GM18909 (cell line): ENCODE measurements around the gene HOXB7.
A peak's percentile ranks its signal among the peaks of the same experiment; 100 is the strongest.

ENCODE experiments used
- ATAC-seq: cut with Tn5 transposase; IDR thresholded peaks from one replicate; pipeline ENCODE4 v1.9.1; 2021; ENCODE audit warnings: mild to moderate bottlenecking; ENCODE audit not compliant: unreplicated experiment, poor library complexity

The HOXB7 gene

GRCh38 chr17:48610282-48611211, at the start of gene HOXB7:
HOXB7 (minus strand) TSS chr17:48611017; CDS start chr17:48610918, 99 bp downstream.
- no peak for ATAC-seq

DNA sequence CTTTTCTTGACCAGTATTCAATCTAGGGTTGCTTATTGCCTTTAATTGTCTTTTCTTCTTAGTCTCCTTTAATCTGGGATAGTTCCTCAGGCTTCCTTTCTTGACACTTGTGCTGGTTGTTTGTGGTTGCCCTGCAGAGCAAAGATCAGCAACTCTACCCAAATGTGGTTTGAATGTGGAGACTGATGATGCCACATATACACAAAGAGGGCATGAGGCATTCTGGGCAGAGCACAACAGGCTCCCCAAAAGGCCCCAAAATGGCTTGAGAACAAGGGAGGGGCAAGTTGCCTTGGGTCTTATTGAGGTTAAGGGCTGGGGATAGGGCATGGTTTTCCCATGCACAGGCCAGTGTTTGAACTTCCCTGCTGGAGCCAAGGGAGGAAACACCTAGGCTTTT, 45.1 kb upstream of the HOXB7 start:
- no peak for ATAC-seq

DNA sequence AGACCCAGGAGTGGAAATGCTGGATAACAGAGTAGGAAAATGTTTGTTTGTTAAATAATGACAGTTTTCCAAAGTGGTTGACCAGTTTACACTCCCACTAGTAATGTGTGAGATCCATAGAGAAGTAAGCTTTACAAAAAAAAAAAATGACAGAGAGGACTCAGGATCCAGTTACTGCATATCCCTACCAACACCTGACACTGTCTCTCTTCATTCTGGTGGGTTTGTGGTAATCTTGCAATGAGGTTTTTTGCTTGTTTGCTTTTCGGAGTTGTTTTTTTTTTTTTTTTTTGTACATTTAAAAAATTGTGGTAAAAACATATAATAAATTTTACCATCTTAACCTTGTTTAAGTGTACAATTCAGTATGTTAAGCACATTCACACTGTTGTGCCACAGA, 38.9 kb upstream of the HOXB7 start:
- ATAC-seq = no peak

GRCh38 chr17:48647963-48648245, 37.1 kb upstream of the HOXB7 start:
- no peak for ATAC-seq

- no peak for ATAC-seq
These were observed 36.5 kb upstream of the HOXB7 start for GRCh38 chr17:48647103-48647962.

DNA sequence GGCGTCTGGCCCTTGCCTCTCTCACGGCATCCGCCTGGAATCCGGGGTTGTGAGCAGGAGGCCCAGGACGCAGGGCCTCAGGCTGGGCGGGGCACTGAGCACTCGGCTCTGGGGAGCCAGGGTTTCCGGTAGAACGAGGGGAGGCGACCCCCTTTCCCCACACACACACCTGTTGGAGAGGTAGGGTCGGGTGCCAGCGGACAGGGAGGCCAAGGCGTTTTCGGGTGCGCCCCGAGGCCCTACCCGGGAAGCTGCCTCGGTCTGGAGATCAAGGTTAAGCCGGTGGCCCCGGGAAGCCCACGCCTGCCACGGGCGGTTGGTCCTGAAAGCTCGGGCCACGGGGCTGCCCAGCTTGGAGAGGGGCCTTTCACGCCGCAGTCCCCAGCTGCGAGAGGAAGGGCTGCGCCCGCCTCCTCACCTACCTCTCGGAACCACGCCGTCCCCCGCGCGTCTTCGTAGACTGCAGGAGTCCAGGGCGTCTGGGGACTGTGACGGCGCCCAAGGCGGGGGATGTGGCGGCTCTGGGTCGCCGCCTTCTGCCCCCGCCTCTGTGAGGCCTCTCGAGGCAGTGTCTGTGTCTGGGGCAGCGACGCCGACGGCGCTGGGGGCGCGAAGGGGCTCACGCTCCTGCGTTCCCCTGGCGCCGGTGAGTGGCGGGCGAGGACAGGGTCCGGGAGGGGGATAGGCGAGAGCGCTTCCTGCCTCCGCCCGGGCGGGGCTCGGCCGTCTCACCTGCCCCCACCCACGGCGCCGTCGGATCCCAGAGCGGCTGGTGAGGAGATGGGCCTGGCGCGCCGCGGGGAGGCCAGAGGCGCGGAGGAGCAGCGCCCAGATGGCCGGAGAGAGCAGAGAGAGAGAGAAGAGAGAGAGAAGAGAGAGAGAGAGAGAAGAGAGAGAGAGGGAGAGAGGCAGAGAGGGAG, 35.6 kb upstream of the HOXB7 start:
- peak; percentile 41 for ATAC-seq

- no peak for ATAC-seq
These were observed 34.9 kb upstream of the HOXB7 start for GRCh38 chr17:48645639-48646182.

GRCh38 chr17:48644910-48645557, 34.2 kb upstream of the HOXB7 start:
- ATAC-seq = no peak

DNA sequence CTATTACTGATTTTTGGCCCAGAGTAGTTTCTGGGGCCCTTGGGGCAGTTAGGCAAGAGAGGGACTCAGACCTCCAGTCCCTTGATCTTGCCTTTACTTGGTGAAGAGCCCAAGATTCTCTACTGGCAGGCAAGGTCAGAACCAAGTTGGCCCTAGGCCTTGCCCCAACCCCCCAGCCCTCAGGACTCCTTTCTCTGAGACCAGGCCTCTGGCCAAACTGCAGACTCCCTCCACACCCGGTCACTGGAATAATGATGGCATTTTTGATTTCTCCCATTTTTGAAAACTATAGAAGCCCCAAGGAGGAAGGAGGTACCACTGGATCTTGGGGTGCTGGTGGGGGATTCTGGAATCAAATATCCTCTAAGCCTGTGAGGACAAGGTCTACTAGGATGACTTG, 33.3 kb upstream of the HOXB7 start:
- no peak for ATAC-seq

- no peak for ATAC-seq
These were observed 32.8 kb upstream of the HOXB7 start for GRCh38 chr17:48643697-48644012.

- ATAC-seq = no peak
These were observed 32.3 kb upstream of the HOXB7 start for GRCh38 chr17:48642843-48643696.

DNA sequence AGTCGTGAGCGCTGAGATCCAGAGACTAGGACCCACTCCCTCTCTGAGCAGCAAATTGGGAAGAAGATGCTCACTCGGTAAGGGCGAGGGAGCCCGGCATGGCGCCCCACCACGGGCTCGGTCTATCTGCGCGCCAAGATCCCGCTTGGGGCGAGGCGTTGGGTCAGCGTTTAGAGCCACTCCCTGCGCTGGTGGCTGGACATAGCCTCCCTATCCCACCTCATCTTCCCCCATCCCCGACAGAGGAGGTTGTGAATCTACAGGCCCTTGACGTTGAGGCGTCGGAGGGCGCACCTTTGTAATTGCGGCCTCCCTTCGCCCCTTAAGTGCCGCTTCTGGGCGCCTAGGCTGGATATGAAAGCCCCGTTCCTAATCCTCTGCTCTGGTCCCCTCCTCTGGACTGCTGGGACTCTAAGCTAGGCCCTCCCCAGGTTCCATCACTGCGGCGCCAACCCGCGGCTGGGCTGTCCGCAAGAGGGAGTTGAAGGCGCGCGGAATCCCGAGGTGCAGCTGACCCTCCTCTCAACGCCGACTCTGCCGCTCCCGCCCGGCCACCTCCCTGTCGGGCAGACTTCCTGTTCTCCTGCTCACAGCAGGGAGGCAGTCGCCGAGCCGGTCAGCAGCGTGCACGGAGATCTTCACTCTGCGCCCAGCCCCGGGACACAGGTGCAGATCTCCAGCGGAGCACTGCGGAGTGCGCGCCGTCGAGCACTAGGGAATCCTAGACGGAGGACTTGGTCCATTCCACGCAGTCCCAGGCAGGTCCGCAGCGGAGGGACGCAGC, 31.4 kb upstream of the HOXB7 start:
- ATAC-seq = no peak

- ATAC-seq = no peak
These were observed 30.8 kb upstream of the HOXB7 start for GRCh38 chr17:48641541-48642058.

DNA sequence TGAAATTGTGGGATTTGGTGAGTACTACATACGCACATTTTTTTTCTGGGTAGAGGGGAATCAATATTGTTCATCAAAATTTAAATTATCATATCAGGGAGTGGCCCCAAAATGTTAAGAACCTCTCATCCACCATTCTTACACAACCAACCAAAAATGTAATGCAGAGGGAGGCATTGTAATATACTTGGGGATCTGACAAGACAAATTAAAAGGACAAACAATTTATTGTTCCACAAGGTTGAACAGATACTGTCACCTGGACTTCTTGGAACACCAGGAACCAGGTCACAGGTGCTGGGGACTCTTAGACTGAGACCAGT, 30.0 kb upstream of the HOXB7 start:
- no peak for ATAC-seq

- ATAC-seq = no peak
These were observed 29.4 kb upstream of the HOXB7 start for GRCh38 chr17:48639982-48640857.

- no peak for ATAC-seq
These were observed 28.3 kb upstream of the HOXB7 start for GRCh38 chr17:48639136-48639535.
